ENCODE data around the gene SMAGP. TPM values are rescaled to one million over a fixed set of nuclear protein-coding genes. Genes with fewer than 3 reads are reported as not detected.

SMAGP gene
- 6.6 TPM for polyA plus RNA-seq (2012; ENCODE audit: insufficient read length, low read depth)

GRCh38 chr12:51270067-51270950, at the start of gene SMAGP:
SMAGP (minus strand) TSS chr12:51270415; CDS start chr12:51269278, 1,137 bp downstream.
- TF ChIP-seq SIN3A (IDR thresholded peaks at IDR 0.05; ENCODE audit: borderline replicate concordance, insufficient read depth, low read length) (no peak), TAF1 (IDR thresholded peaks at IDR 0.05; ENCODE audit: borderline replicate concordance, insufficient read depth, low read length) (no peak), POLR2AphosphoS5 (IDR thresholded peaks at IDR 0.05; ENCODE audit: low read depth, low read length) (no peak), FOXP2 (optimal IDR thresholded peaks at IDR 0.05; ENCODE audit: borderline replicate concordance, extremely low read depth, extremely low read length, insufficient read depth) (no peak), REST (IDR thresholded peaks at IDR 0.05; ENCODE audit: insufficient read depth in 1 of 2, low read depth in 2 of 2, low read length in 2 of 2) (no peak)

GRCh38 chr12:51318846-51319599, 48.8 kb upstream of the SMAGP start:
- no peak for TF ChIP-seq FOXP2 (optimal IDR thresholded peaks at IDR 0.05; ENCODE audit: borderline replicate concordance, extremely low read depth, extremely low read length, insufficient read depth)
- no peak for TF ChIP-seq SIN3A (IDR thresholded peaks at IDR 0.05; ENCODE audit: borderline replicate concordance, insufficient read depth, low read length)
- TF ChIP-seq REST (IDR thresholded peaks at IDR 0.05; ENCODE audit: insufficient read depth in 1 of 2, low read depth in 2 of 2, low read length in 2 of 2), result no peak
- TF ChIP-seq POLR2AphosphoS5 (IDR thresholded peaks at IDR 0.05; ENCODE audit: low read depth, low read length), result no peak
- no peak for TF ChIP-seq TAF1 (IDR thresholded peaks at IDR 0.05; ENCODE audit: borderline replicate concordance, insufficient read depth, low read length)

DNA sequence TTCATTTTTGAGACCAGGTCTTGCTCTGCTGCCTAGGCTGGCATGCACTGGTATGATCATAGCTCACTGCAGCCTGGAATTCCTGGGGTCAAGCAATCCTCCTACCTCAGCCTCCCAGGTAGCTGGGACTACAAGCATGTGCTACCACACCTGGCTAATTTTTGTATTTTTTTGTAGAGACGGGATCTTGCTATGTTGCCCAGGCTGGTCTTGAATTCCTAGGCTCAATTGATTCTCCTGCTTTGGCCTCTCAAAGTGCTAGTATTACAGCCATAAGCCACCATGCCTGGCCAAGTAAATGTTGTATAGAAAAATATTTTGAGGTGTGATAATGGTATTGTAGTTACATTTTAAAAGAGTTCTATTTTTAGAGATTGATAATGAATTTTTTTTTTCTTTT, 41.2 kb upstream of the SMAGP start:
- TF ChIP-seq FOXP2 (optimal IDR thresholded peaks at IDR 0.05; ENCODE audit: borderline replicate concordance, extremely low read depth, extremely low read length, insufficient read depth), result no peak
- TF ChIP-seq SIN3A (IDR thresholded peaks at IDR 0.05; ENCODE audit: borderline replicate concordance, insufficient read depth, low read length), result no peak
- TF ChIP-seq TAF1 (IDR thresholded peaks at IDR 0.05; ENCODE audit: borderline replicate concordance, insufficient read depth, low read length), result no peak
- TF ChIP-seq REST (IDR thresholded peaks at IDR 0.05; ENCODE audit: insufficient read depth in 1 of 2, low read depth in 2 of 2, low read length in 2 of 2), result no peak
- no peak for TF ChIP-seq POLR2AphosphoS5 (IDR thresholded peaks at IDR 0.05; ENCODE audit: low read depth, low read length)

- TF ChIP-seq REST (IDR thresholded peaks at IDR 0.05; ENCODE audit: insufficient read depth in 1 of 2, low read depth in 2 of 2, low read length in 2 of 2) (no peak), TAF1 (IDR thresholded peaks at IDR 0.05; ENCODE audit: borderline replicate concordance, insufficient read depth, low read length) (no peak), FOXP2 (optimal IDR thresholded peaks at IDR 0.05; ENCODE audit: borderline replicate concordance, extremely low read depth, extremely low read length, insufficient read depth) (no peak), SIN3A (IDR thresholded peaks at IDR 0.05; ENCODE audit: borderline replicate concordance, insufficient read depth, low read length) (no peak), POLR2AphosphoS5 (IDR thresholded peaks at IDR 0.05; ENCODE audit: low read depth, low read length) (no peak)
These were observed 37.7 kb upstream of the SMAGP start for GRCh38 chr12:51307655-51308593.

Measured in PFSK-1 (cell line).